Amygdala (tissue), 56 donors: Measurements from ENCODE around the gene FHIT.
A peak's percentile ranks its signal among the peaks of the same experiment; 100 is the strongest.

Experiments
- DNase-seq, 56 donors: peaks; one replicate each; lab custom pipeline; 2025; lab: John Stamatoyannopoulos, UW

Gene FHIT

DNA sequence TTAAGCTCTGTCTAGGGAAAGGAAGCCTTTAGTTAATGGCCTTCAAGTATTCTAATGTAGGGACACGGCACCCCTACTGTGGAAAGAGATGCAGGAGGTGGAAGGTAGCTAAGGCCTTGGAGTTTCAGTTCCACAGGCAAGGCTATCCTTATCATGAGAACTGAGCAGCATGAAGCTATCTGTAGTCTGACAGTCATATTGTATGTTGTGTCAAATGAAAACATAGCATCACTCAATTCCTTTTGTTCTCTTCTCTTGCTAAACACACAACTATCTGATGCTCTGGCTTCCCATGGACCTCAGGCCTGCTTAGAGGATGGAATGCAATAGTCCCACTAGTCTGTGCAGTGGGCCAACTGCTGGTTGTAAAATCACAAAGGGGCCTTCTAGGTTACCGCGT lies 380.9 kb downstream of the FHIT start:
- no peak for DNase-seq

- DNase-seq = no peak
Measured at GRCh38 chr3:60867200-60867599, 384.1 kb downstream of the FHIT start.

DNA sequence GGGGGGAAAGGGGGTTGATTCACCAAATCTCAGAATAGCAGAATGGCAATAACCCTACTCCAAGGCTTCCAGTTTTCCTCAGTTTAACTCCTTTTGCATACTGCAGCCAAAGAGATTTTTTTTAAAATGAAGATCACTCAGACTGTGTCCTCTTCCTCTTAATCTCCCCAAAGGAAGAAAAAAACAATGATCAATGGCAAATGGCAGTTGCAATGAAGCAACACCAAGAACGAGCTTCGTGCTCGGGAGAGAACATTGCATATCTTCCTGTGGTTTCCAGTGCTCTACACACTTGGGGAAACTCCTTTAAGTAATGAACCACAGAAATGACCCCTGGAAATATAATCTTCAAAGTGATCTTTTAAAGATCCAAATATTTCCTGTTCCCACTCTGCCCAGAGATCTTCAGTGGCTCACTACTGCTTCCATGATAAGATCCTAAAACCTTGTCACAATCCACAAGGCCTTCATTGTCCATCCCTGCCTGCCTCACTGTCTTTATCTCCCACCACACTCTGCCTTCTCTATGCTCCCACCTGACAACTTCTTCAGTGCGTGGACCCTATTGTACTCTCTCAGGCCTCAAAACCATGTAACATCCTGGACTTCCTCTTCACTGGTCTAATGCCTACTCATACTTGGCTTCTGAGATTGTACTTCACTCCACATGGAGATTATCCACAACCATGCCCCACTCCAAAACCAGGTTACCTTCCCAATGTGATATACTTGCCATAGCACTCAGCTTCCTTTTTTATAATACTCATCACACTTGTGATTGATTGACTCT lies 394.8 kb downstream of the FHIT start:
- DNase-seq = no peak

DNA sequence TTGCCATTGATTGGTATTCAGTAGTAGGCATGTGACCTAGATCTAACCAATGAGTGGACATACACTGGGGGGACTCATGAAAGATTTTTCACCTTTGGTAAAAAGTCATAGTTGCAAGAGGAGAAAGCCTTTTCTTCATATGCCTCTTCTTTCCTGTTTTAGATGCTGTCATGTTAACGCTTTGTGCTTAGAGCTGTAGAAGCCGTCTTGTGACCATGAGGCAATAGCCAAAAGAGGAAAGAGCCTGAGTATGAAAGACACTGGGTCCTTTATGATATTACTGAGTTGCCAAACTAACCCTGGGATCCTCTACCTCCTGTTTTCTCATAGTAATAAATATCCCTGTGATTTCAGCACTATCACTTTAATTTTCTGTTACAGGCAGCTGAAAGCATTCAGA lies 396.0 kb downstream of the FHIT start:
- no peak for DNase-seq

- no peak for DNase-seq
Measured at GRCh38 chr3:60854791-60855190, 396.5 kb downstream of the FHIT start.

GRCh38 chr3:60847791-60848190 lies 403.5 kb downstream of the FHIT start:
- DNase-seq = no peak

GRCh38 chr3:60844256-60844655 lies 407.0 kb downstream of the FHIT start:
- DNase-seq = no peak

- DNase-seq = no peak
Measured at GRCh38 chr3:60841355-60841754, 409.9 kb downstream of the FHIT start.

DNA sequence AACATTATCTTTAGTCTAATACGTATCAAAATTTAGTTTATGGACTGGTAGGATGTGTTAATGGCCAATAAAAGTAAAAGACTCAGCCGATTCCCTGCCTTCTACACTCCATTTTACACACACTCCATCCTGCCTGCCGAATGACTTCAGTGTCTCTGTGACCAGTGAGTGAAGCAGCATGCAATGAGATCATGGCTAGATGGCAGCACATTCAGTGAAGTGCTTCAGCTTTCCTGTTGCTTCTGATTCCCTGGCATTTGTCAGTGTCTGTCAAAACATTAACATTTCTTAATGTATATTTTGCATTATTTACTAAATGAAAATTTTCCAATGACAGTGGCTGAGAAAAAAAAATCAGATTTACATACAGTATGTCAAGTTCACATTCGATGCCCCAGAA lies 412.0 kb downstream of the FHIT start:
- peak in 26 of 56 donors; percentile 0 to 60 (median 7) for DNase-seq

- no peak for DNase-seq
Measured at GRCh38 chr3:60835796-60836195, 415.5 kb downstream of the FHIT start.

GRCh38 chr3:60829058-60829457 lies 422.2 kb downstream of the FHIT start:
- DNase-seq = no peak

DNA sequence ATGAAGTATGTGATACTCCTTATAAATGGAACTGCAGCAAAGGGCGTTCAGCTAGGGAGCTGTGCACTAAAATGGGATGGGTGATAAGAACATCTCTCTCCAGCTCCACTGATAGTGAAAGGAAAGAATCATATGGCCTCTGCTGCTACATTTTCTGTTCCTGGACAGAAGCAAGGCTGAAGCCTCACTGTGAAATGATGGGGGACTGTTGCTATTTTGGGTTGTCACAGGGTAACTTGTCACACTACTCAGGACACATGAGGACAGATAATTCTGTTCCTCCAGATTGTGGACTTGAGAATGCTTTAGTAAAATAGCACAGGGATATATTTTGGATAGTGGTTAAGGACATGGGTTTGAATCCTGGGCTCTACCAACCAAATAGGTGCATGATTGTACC lies 423.6 kb downstream of the FHIT start:
- DNase-seq = no peak

GRCh38 chr3:60826511-60826910 lies 424.7 kb downstream of the FHIT start:
- DNase-seq = no peak

- DNase-seq = no peak
Measured at GRCh38 chr3:60812502-60812901, 438.8 kb downstream of the FHIT start.

DNA sequence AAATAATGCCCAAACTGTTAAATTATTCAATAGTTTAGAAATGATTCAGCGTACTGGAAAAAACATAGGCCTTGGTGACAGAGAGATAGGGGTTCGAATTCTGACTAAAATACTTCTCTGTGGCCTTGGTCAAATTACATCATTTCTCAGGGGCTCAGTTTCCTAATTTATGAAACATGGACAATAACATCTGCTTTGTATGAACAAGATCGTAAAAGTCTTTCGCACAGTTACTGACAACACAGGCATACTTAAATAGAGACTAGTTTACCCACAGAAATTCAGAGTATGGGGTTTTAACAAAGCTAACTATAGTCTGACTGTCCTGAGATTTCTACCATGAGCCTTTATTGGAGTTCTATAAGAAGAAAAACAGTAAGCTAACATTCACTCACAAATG lies 440.4 kb downstream of the FHIT start:
- no peak for DNase-seq

- no peak for DNase-seq
Measured at GRCh38 chr3:60809857-60810610, 441.2 kb downstream of the FHIT start.

DNA sequence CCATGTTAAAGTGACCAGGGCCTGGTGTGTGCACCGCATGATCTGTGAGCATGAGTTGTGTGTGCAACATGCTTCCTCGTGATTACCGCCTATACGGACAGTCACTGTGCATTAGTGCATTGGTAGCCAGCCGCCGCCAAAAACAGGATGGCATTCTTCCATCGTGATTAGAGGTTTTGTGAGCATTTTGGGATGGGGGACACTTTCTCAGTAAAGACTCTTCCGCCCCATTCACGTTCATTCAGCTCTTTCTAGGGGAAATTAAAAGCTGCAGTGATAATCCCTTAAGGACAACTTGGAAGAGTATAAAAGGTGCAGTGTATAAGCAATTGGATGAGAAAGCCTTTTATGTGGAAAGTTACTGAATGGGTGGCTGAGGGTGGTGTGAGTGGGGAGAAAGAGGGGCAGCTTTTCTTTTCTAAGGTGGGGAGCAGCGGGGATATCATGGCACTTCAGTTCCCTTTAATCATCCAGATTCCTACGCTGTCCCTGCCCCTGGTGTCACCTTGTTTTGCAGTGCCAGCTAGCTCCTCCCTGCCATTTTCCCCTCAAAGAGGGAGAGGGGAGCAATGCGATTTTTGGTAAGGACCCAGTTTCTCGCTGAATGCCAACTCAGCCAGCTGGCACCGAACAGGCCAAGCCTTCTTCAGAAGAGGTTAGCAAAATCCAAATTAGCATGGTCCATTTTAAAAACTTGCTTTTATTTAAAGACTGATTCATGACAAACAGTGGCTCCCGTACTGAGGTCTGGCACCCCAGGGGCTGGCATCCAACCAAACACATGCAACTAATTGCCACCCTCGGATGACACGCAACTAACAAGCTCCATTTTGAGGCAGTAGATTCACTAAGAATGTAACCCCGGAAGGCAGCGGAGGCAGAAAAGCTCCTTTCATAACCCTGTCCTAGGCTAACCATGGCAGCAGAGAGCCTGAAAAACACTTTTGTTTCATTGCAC lies 447.8 kb downstream of the FHIT start:
- peak in 51 of 56 donors; percentile 2 to 72 (median 24) for DNase-seq

GRCh38 chr3:60801307-60801706 lies 449.9 kb downstream of the FHIT start:
- DNase-seq = no peak

GRCh38 chr3:60798456-60798855 lies 452.8 kb downstream of the FHIT start:
- DNase-seq = no peak

DNA sequence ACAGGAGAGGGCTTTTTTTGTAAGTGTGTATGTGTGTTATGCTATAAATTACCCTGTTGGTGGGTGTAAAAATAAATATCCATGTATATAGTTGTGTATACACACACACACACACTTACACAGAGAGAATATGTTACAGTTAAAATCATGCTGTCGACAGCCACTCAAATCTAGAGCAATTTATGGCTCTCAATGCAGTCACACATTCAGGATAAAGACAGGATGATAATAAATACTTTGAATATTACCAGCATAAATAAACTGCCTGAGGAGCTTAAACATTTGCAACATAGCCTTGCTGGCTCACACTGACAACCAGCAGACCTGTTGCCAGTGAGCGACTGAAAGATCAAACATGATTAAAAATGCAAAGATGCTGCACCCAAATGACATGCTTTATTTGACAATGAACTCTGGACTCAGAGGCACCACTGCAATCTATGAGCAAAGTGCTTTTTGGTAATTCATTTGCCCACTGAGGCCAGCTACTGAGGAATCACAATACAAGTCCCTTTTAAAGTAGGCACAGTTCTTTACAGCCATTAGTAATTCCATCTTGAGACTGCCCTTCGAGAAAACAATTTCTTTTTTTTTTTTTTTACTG lies 458.9 kb downstream of the FHIT start:
- no peak for DNase-seq
